ENCODE results near the gene BSDC1.

BSDC1 gene

DNA sequence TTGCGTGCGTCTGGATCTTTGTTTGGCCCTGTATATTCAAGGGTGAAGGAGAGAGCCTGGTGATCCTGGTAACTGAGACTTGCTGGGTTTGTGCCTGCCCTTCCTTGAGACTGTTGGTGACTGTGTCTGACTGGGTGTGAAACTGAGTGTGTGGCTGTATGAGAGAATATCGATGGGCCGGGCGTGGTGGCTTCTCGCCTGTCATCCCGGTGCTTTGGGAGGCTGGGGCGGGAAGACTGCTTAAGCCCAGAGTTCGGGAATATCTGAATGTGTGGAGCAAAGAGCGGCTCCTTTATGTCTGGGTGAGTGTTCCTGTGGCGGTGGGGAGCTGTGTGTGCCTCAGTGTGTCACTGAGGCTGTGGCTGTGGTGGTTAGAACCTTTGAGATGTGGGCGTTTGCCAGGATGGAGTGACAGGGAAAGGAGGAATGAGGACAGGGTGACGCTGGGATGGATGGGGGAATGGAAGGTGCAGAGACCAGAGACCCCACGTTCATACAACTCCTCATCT is 55.5 kb downstream of the BSDC1 start:
- H3K36me3 ChIP-seq (ENCODE audit: control insufficient read depth in 4 of 4, insufficient read depth in 4 of 4, low read length in 3 of 4) = peaks cover 0 to 4% (median 3%) of the 10 kb centered on the region in 4 experiments
- ChIA-PET POLR2A (interaction anchor here (1.0 kb wide), 1 partner anchor 56 kb away, joined by 3 read pairs; the partner anchor contains the start of gene BSDC1), CTCF (interaction anchor here (2.0 kb wide), 1 partner anchor 20 kb away, joined by 9 read pairs; no protein-coding TSS in a partner anchor)
- peaks cover 0 to 7% (median 0%) of the 10 kb centered on the region in 5 experiments for H3K27me3 ChIP-seq (replicated peaks in 2 of 5; ENCODE audit: control insufficient read depth in 4 of 5, insufficient read depth in 5 of 5, low read length in 4 of 5)
- H3K4me1 ChIP-seq (ENCODE audit: control extremely low read depth in 1 of 4, control insufficient read depth in 4 of 4, insufficient read depth in 4 of 4, low read length in 3 of 4) = peaks cover 0 to 54% (median 51%) of the 10 kb centered on the region in 4 experiments
- WGBS (ENCODE audit: insufficient coverage) = 100% methylated on average over 7 of the region's 14 CpGs
- H3K27ac ChIP-seq (ENCODE audit: insufficient read depth in 1 of 2, low read depth in 1 of 2, low read length in 2 of 2, poor library complexity in 1 of 2, severe bottlenecking in 2 of 2) = no peak overlapping the region
- DNase-seq = no peak
- no peaks in the 10 kb centered on the region for H3K9me3 ChIP-seq (ENCODE audit: control extremely low read depth in 1 of 5, control insufficient read depth in 4 of 5, insufficient read depth in 2 of 5, low read depth in 1 of 5, low read length in 4 of 5)
- H3K4me3 ChIP-seq (ENCODE audit: control insufficient read depth in 1 of 7, extremely low read depth in 1 of 7, insufficient read depth in 4 of 7, low read depth in 2 of 7, low read length in 6 of 7) = no peak overlapping the region

DNA sequence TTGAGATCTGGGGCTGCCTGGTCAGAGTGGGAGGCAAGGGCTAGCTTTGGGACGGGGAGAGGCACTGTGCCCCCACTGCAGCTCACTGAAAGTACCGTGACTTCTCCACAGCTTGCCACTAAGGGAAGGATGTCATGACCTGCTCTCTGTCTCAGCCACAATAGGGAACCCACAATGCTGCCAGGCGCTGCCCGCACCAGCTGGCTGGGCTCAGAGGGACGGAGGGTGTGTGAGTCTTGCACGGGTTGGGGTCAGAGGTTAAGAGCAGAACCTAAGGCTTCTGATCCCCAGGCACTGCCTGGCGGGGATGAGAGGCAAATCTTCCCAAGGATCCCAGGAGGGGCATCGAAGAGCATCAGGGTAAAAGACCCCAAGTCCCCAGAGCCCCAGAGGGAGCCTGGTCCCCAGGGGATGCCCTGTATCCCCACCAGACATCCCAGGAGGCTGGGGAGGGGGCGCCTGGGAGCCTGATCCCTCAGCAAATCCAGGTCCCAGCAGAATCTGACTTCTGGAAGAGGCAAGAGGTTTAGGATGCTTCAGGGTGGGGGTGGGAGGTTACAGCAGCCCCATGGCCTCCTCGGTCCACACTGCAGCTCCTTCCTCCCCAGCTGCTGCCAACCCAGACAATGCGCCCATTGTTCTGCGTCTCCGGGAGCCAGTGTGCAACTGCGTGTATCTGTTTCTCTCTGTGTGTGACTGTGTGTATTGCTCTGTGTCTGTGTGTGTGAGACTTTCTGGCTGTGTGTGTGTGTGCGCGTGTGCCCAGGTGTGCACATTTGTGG is 56.2 kb downstream of the BSDC1 start:
- WGBS (ENCODE audit: insufficient coverage) = 42% methylated on average over 11 of the region's 16 CpGs
- H3K9me3 ChIP-seq (ENCODE audit: control extremely low read depth in 1 of 5, control insufficient read depth in 4 of 5, insufficient read depth in 2 of 5, low read depth in 1 of 5, low read length in 4 of 5) = no peaks in the 10 kb centered on the region
- no peak overlapping the region for H3K27ac ChIP-seq (ENCODE audit: insufficient read depth in 1 of 2, low read depth in 1 of 2, low read length in 2 of 2, poor library complexity in 1 of 2, severe bottlenecking in 2 of 2)
- H3K4me3 ChIP-seq (ENCODE audit: control insufficient read depth in 1 of 7, extremely low read depth in 1 of 7, insufficient read depth in 4 of 7, low read depth in 2 of 7, low read length in 6 of 7) = peak overlapping the region in 1 of 7 experiments; percentile 17
- peak; percentile 33 to 89 (median 88) for DNase-seq
- ChIA-PET POLR2A (interaction anchor here (0.7 to 3.6 kb wide), 7 partner anchors 9 to 97 kb away, joined by 3 to 27 read pairs (median 6); no protein-coding TSS in a partner anchor), CTCF (interaction anchor here (0.7 to 3.5 kb wide), 10 partner anchors 9 to 123 kb away, joined by 3 to 29 read pairs (median 4); no protein-coding TSS in a partner anchor)
- H3K4me1 ChIP-seq (ENCODE audit: control extremely low read depth in 1 of 4, control insufficient read depth in 4 of 4, insufficient read depth in 4 of 4, low read length in 3 of 4) = peaks cover 0 to 54% (median 51%) of the 10 kb centered on the region in 4 experiments
- H3K27me3 ChIP-seq (replicated peaks in 2 of 5; ENCODE audit: control insufficient read depth in 4 of 5, insufficient read depth in 5 of 5, low read length in 4 of 5) = peaks cover 0 to 7% (median 0%) of the 10 kb centered on the region in 5 experiments
- peaks cover 0 to 10% (median 6%) of the 10 kb centered on the region in 4 experiments for H3K36me3 ChIP-seq (ENCODE audit: control insufficient read depth in 4 of 4, insufficient read depth in 4 of 4, low read length in 3 of 4)

DNA sequence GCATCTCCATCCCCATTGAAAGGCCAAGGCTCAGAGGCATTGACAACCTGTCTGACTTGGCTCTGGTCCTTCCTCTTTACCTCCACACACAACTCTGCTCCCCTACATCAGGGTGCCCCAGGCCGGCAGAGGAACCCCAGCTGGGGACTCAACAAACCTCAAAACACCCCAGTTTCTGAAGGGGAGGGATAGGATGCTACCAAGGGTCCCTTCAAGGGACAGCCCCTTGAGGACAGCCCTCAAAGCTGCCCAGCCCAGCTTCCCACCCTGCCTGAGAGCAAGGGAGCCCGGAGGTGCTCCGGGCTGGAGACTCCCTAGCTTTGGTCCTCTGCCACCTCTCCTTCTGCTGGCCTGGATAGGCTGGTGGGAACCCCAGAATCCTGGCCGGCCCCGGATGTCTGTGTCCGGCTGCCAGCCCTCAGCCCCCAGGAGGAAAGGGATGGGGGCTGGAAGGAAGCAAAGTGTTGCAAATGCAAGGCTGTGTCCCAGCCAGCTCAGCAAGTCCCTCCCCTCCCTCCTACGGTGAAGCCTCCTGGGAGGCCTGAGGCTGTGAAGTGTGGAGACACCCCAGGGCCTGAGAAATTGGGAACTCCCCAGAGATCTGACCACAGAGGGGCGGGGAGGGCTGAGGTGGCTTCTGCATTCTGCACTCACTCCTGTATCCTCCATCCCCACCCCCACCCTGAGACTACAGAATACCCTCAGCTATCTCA is 57.1 kb downstream of the BSDC1 start:
- ChIA-PET CTCF (interaction anchor here (1.3 to 3.5 kb wide), 9 partner anchors 10 to 122 kb away, joined by 4 to 29 read pairs (median 5); no protein-coding TSS in a partner anchor), POLR2A (interaction anchor here (0.6 to 3.6 kb wide), 10 partner anchors 9 to 96 kb away, joined by 3 to 27 read pairs (median 5); no protein-coding TSS in a partner anchor)
- 100% methylated on average over 2 of the region's 8 CpGs for WGBS (ENCODE audit: insufficient coverage)
- H3K9me3 ChIP-seq (ENCODE audit: control extremely low read depth in 1 of 5, control insufficient read depth in 4 of 5, insufficient read depth in 2 of 5, low read depth in 1 of 5, low read length in 4 of 5) = no peaks in the 10 kb centered on the region
- H3K4me1 ChIP-seq (ENCODE audit: control extremely low read depth in 1 of 4, control insufficient read depth in 4 of 4, insufficient read depth in 4 of 4, low read length in 3 of 4) = peaks cover 0 to 54% (median 51%) of the 10 kb centered on the region in 4 experiments
- peaks cover 0 to 7% (median 0%) of the 10 kb centered on the region in 5 experiments for H3K27me3 ChIP-seq (replicated peaks in 2 of 5; ENCODE audit: control insufficient read depth in 4 of 5, insufficient read depth in 5 of 5, low read length in 4 of 5)
- DNase-seq = peak; percentile 78 to 96 (median 95)
- no peak overlapping the region for H3K27ac ChIP-seq (ENCODE audit: insufficient read depth in 1 of 2, low read depth in 1 of 2, low read length in 2 of 2, poor library complexity in 1 of 2, severe bottlenecking in 2 of 2)
- H3K4me3 ChIP-seq (ENCODE audit: control insufficient read depth in 1 of 7, extremely low read depth in 1 of 7, insufficient read depth in 4 of 7, low read depth in 2 of 7, low read length in 6 of 7) = peak overlapping the region in 2 of 7 experiments; percentile 8 to 80
- H3K36me3 ChIP-seq (ENCODE audit: control insufficient read depth in 4 of 4, insufficient read depth in 4 of 4, low read length in 3 of 4) = peaks cover 4 to 18% (median 14%) of the 10 kb centered on the region in 4 experiments

DNA sequence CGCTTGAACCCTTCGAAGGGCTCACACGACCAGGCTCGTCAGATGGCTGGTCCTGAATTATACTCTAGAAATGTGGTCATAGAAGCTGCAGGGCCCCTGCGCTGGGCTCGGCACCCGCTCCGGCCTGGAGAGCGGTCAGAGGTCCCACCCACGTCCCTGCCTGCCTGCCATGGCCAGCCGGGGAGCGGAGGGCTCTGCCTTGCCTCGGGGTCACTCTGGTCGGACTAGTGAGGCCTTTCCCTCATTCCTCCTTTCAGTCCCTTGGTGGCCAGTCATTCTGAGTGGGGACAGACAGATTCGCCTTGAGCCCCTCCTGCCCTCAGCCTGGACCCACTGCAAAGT is 57.7 kb downstream of the BSDC1 start:
- ChIA-PET POLR2A (interaction anchor here (0.6 to 3.6 kb wide), 13 partner anchors 8 to 121 kb away, joined by 3 to 27 read pairs (median 5); partner anchors contain the start of genes BSDC1, FAM229A and TSSK3), CTCF (interaction anchor here (0.9 to 3.5 kb wide), 9 partner anchors 10 to 121 kb away, joined by 4 to 29 read pairs (median 5); no protein-coding TSS in a partner anchor)
- H3K27ac ChIP-seq (ENCODE audit: insufficient read depth in 1 of 2, low read depth in 1 of 2, low read length in 2 of 2, poor library complexity in 1 of 2, severe bottlenecking in 2 of 2) = no peak overlapping the region
- H3K4me1 ChIP-seq (ENCODE audit: control extremely low read depth in 1 of 4, control insufficient read depth in 4 of 4, insufficient read depth in 4 of 4, low read length in 3 of 4) = peaks cover 0 to 54% (median 51%) of the 10 kb centered on the region in 4 experiments
- no peak for DNase-seq
- H3K36me3 ChIP-seq (ENCODE audit: control insufficient read depth in 4 of 4, insufficient read depth in 4 of 4, low read length in 3 of 4) = peaks cover 6 to 24% (median 20%) of the 10 kb centered on the region in 4 experiments
- WGBS (ENCODE audit: insufficient coverage) = 37% methylated on average over 9 of the region's 15 CpGs
- H3K4me3 ChIP-seq (ENCODE audit: control insufficient read depth in 1 of 7, extremely low read depth in 1 of 7, insufficient read depth in 4 of 7, low read depth in 2 of 7, low read length in 6 of 7) = peak overlapping the region in 4 of 7 experiments; percentile 25 to 80 (median 53)
- no peaks in the 10 kb centered on the region for H3K9me3 ChIP-seq (ENCODE audit: control extremely low read depth in 1 of 5, control insufficient read depth in 4 of 5, insufficient read depth in 2 of 5, low read depth in 1 of 5, low read length in 4 of 5)
- peaks cover 0 to 7% (median 0%) of the 10 kb centered on the region in 5 experiments for H3K27me3 ChIP-seq (replicated peaks in 2 of 5; ENCODE audit: control insufficient read depth in 4 of 5, insufficient read depth in 5 of 5, low read length in 4 of 5)

DNA sequence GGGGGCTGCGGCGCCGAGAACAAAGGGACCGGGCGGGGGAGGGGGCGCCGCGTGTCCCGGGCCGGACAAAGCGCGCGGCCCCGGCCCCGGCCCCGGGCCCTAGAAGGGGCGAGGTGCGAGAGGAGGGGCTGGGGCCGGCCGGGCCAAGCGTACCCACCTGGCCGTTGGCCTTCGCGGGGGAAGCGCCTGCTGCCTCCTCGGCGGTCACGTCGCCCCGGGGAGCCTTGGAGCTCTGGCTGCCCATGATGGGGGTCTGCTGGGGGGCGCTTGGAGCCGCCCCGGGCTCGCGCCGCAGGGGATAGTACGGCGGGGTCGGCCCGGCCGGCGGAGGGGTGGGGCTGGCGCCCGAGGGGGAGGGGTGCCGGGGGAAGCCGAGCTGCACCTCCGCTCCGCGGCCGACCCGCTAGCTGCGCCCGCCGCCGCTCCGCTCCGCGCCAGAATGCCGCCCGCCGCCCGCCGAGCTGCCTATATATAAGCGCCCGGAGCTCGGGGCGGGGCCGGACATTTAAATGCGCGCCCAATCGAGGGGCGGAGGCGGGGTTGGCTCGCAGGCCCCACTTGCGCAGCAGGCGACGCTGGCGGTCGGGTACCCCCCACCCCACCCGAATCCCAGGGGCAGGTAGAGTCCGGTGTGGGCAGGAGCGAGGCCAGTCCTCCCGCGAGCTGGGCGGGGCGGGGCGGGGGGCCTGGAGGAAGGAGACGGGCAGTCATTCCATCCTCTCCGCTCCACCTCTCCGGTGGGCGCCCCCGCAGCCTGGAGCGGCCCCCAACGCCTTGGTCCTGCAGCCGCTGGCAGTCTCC is 58.3 kb downstream of the BSDC1 start, which contains the start of gene MARCKSL1:
Gene MARCKSL1, minus strand, starts transcription at position 444 of the 801 bp plus-strand sequence. Its CDS starts 200 bp downstream, at position 244.
- peak within 1 kb of the TSS in 1 of 2 experiments; percentile 20 for H3K27ac ChIP-seq (ENCODE audit: insufficient read depth in 1 of 2, low read depth in 1 of 2, low read length in 2 of 2, poor library complexity in 1 of 2, severe bottlenecking in 2 of 2)
- POLR2A ChIA-PET = interaction anchor here (0.6 to 3.6 kb wide), 13 partner anchors 11 to 121 kb away, joined by 3 to 27 read pairs (median 5); partner anchors contain the start of genes BSDC1, FAM229A and TSSK3
- under 1% methylated on average over 56 of the region's 95 CpGs for WGBS (ENCODE audit: insufficient coverage)
- peaks cover 8 to 30% (median 25%) of the 10 kb centered on the region in 4 experiments for H3K36me3 ChIP-seq (ENCODE audit: control insufficient read depth in 4 of 4, insufficient read depth in 4 of 4, low read length in 3 of 4)
- H3K27me3 ChIP-seq (replicated peaks in 2 of 5; ENCODE audit: control insufficient read depth in 4 of 5, insufficient read depth in 5 of 5, low read length in 4 of 5) = peaks cover 0 to 5% (median 0%) of the 10 kb centered on the region in 5 experiments
- H3K4me1 ChIP-seq (ENCODE audit: control extremely low read depth in 1 of 4, control insufficient read depth in 4 of 4, insufficient read depth in 4 of 4, low read length in 3 of 4) = peaks cover 0 to 54% (median 51%) of the 10 kb centered on the region in 4 experiments
- peak; percentile 72 to 83 (median 79) for DNase-seq
- CTCF ChIA-PET = interaction anchor here (0.6 to 3.5 kb wide), 9 partner anchors 11 to 120 kb away, joined by 3 to 29 read pairs (median 5); partner anchors contain the start of genes FAM229A and TSSK3
- H3K9me3 ChIP-seq (ENCODE audit: control extremely low read depth in 1 of 5, control insufficient read depth in 4 of 5, insufficient read depth in 2 of 5, low read depth in 1 of 5, low read length in 4 of 5) = no peaks in the 10 kb centered on the region
- peak within 1 kb of the TSS; percentile 33 to 80 (median 66) for H3K4me3 ChIP-seq (ENCODE audit: control insufficient read depth in 1 of 7, extremely low read depth in 1 of 7, insufficient read depth in 4 of 7, low read depth in 2 of 7, low read length in 6 of 7)

DNA sequence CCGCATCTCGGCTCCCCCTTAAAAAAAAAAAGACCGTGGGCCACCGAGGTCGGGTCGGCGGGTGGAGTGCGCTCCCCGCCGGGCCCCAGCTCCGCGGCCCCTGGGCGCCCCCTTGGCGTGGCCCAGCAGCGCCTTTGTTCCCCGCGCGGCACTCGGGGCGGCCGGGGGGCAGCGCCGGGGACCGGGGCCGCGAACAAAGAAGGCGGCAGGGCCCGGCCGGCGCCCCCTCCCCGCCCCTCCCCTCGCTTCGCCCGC is 58.8 kb downstream of the BSDC1 start:
- 0% methylated on average over 26 of the region's 34 CpGs for whole genome bisulfite sequencing (ENCODE audit: insufficient coverage)
- no peak for DNase-seq
- Histone ChIP-seq H3K9me3 (ENCODE audit: control extremely low read depth in 1 of 5, control insufficient read depth in 4 of 5, insufficient read depth in 2 of 5, low read depth in 1 of 5, low read length in 4 of 5) (no peaks in the 10 kb centered on the region), H3K27me3 (replicated peaks in 2 of 5; ENCODE audit: control insufficient read depth in 4 of 5, insufficient read depth in 5 of 5, low read length in 4 of 5) (peaks cover 0 to 5% (median 0%) of the 10 kb centered on the region in 5 experiments), H3K4me1 (ENCODE audit: control extremely low read depth in 1 of 4, control insufficient read depth in 4 of 4, insufficient read depth in 4 of 4, low read length in 3 of 4) (peaks cover 0 to 54% (median 51%) of the 10 kb centered on the region in 4 experiments), H3K4me3 (ENCODE audit: control insufficient read depth in 1 of 7, extremely low read depth in 1 of 7, insufficient read depth in 4 of 7, low read depth in 2 of 7, low read length in 6 of 7) (peak overlapping the region; percentile 33 to 80 (median 66)), H3K36me3 (ENCODE audit: control insufficient read depth in 4 of 4, insufficient read depth in 4 of 4, low read length in 3 of 4) (peaks cover 8 to 35% (median 28%) of the 10 kb centered on the region in 4 experiments), H3K27ac (ENCODE audit: insufficient read depth in 1 of 2, low read depth in 1 of 2, low read length in 2 of 2, poor library complexity in 1 of 2, severe bottlenecking in 2 of 2) (peak overlapping the region in 1 of 2 experiments; percentile 20)
- ChIA-PET CTCF (interaction anchor here (0.9 to 3.5 kb wide), 7 partner anchors 12 to 36 kb away, joined by 3 to 29 read pairs (median 5); no protein-coding TSS in a partner anchor), POLR2A (interaction anchor here (0.7 to 3.6 kb wide), 11 partner anchors 11 to 120 kb away, joined by 3 to 27 read pairs (median 7); partner anchors contain the start of genes BSDC1, FAM229A and TSSK3)

Data from common myeloid progenitor, CD34-positive (primary cell).